Skeletal muscle tissue (tissue), 4 donors: ENCODE measurements around the gene H3-3A. TPM values are rescaled to one million over a fixed set of nuclear protein-coding genes. Genes with fewer than 3 reads are reported as not detected.

ENCODE experiments used
- H3K27ac ChIP-seq: one replicate; pipeline ENCODE4 v1.7.0; 2013; ENCODE audit warnings: mild to moderate bottlenecking, low read depth, low read length, inconsistent platforms
- H3K27me3 ChIP-seq, 3 donors: one replicate each; pipeline ENCODE4 v1.7.0; 2013; ENCODE audit warnings: low read length in 3 of 3; ENCODE audit not compliant: control insufficient read depth in 3 of 3, insufficient read depth in 3 of 3
- H3K36me3 ChIP-seq, 3 donors: one replicate each; pipeline ENCODE4 v1.7.0; 2013; ENCODE audit warnings: low read length in 3 of 3; ENCODE audit not compliant: control insufficient read depth in 3 of 3, insufficient read depth in 3 of 3
- H3K4me1 ChIP-seq, 3 donors: one replicate each; pipeline ENCODE4 v1.7.0; 2013; ENCODE audit warnings: low read length in 3 of 3, mild to moderate bottlenecking in 3 of 3; ENCODE audit not compliant: control insufficient read depth in 3 of 3, insufficient read depth in 3 of 3
- H3K4me3 ChIP-seq, 3 donors: one replicate each; pipeline ENCODE4 v1.7.0; 2013; ENCODE audit warnings: low read length in 3 of 3
- H3K9ac ChIP-seq, 3 donors: one replicate each; pipeline ENCODE4 v1.7.0; 2013; ENCODE audit warnings: low read length in 3 of 3, mild to moderate bottlenecking in 3 of 3, moderate library complexity in 2 of 3, low read depth in 1 of 3
- H3K9me3 ChIP-seq, 3 donors: one replicate each; pipeline ENCODE4 v1.7.0; 2013; ENCODE audit warnings: low read length in 3 of 3; ENCODE audit not compliant: control insufficient read depth in 3 of 3
- total RNA-seq: library from RNA; depleted of rRNA; stranded (reverse); fragments of >200 nt; gene quantifications from one replicate; pipeline ENCODE4 v1.2.3, GENCODE V29; 2014
- donor health status: Osteomylitis.

The H3-3A gene
- total RNA-seq, 1 donor from 2014 or later = 319 TPM

DNA sequence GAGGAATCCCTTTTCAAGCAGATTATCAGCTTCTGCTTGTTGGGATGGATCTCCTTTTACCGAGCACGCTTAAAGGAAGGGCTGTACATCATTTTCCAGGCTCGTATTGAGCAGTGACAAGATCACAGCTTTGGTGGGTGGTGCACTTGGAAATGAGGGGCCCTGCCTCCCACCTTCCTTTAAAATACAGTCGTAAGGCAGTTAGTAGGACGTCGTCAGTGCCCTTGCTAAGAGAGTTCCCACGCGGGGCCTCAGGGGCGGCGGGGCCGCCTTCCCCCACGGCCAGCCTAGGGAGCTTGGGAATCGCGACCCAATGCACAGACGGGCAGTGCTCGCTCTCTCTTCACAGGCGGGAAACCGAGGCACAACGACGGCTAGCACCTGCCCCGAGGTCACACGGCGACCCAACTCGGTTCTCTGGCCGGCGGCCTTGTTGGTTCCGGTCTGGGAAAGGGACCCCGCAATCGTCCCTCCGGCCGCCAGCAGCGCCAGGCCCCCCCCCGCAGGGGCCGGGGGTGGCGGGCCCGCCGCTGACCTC is 58.6 kb downstream of the H3-3A start:
- Histone ChIP-seq H3K9ac (peak overlapping the region in 2 of 3 donors; percentile 11 to 50), H3K4me1 (peaks cover 4 to 9% (median 9%) of the 10 kb centered on the region in 3 donors), H3K27ac (no peak overlapping the region), H3K9me3 (no peaks in the 10 kb centered on the region), H3K4me3 (peak overlapping the region; percentile 23 to 74 (median 71)), H3K36me3 (no peaks in the 10 kb centered on the region), H3K27me3 (peaks cover 0 to 2% (median under 1%) of the 10 kb centered on the region in 3 donors)

Other genes with a start within 250 kb of the H3-3A start
- gene TMEM63A, start 180.3 kb upstream of the H3-3A start, total RNA-seq = 12.0 TPM
- 0.52 TPM for gene LEFTY1, start 173.6 kb upstream of the H3-3A start, total RNA-seq
- 17.7 TPM for gene PYCR2, start 138.5 kb upstream of the H3-3A start, total RNA-seq
- 2.1 TPM for gene LEFTY2, start 121.5 kb upstream of the H3-3A start, total RNA-seq
- gene SDE2, start 63.4 kb upstream of the H3-3A start, total RNA-seq = 28.2 TPM
- 41.2 TPM for gene ACBD3, start 124.0 kb downstream of the H3-3A start, total RNA-seq
- not detected for gene MIXL1, start 160.9 kb downstream of the H3-3A start, total RNA-seq
- gene LIN9, start 246.4 kb downstream of the H3-3A start, total RNA-seq = 6.8 TPM